HepG2 (cell line): Measurements from ENCODE around the gene GSS. TPM values are rescaled to one million over a fixed set of nuclear protein-coding genes. Genes with fewer than 3 reads are reported as not detected.

ENCODE experiments used
- ATAC-seq: fragments of 200-7000 bp; cut with Tn5 transposase; 3 replicates; pipeline ENCODE4 v1.9.1; 2020; ENCODE audit warnings: mild to moderate bottlenecking, moderate library complexity
- BruUV-seq: library from RNA; stranded (reverse); fragments of 400-500 nt; replicated peaks from 2 replicates; lab custom pipeline; 2021; lab: Mats Ljungman, UMichigan
- CTCF ChIA-PET: fragments of 300-600 bp; formaldehyde crosslinking; extraction: SDS; loops from one replicate; lab custom pipeline; 2021; ENCODE audit warnings: low total read pairs, inconsistent platforms, low intra/inter-chr PET ratio; lab: Yijun Ruan, JAX
- POLR2A ChIA-PET: fragments of 350-600 bp; sonication (Branson Sonifier 250); formaldehyde crosslinking; loops from one replicate; lab custom pipeline; 2020; ENCODE audit warnings: antibody characterized with exemption, inconsistent platforms; lab: Yijun Ruan, JAX
- DNase-seq: peaks from one replicate; pipeline ENCODE4 v3.0.0-alpha.2; 2015; ENCODE audit warnings: low spot score
- FAIRE-seq: peaks from 3 replicates; lab custom pipeline; 2011; peaks lifted over from hg19 to GRCh38; lab: Jason Lieb, UNC
- H2AFZ ChIP-seq: one replicate; pipeline ENCODE4 v1.6.1; 2011; ENCODE audit warnings: low read length, inconsistent platforms
- H3K27ac ChIP-seq: fragments of 300-600 bp; 3 replicates; pipeline ENCODE4 v1.8.0; 2011; ENCODE audit warnings: mixed run types, mild to moderate bottlenecking, mixed read lengths, low read length, inconsistent platforms; ENCODE audit not compliant: insufficient read depth; ENCODE audit errors: extremely low read length
- H3K27me3 ChIP-seq, 2 experiments: fragments of 200-600 bp in 1 of 2; 2 replicates in 1 of 2; 3 replicates in 1 of 2; pipeline versions ENCODE4 v1.6.0 to v1.8.0; 2011; ENCODE audit warnings: low read length in 2 of 2, mild to moderate bottlenecking in 2 of 2, moderate library complexity in 2 of 2, inconsistent platforms in 1 of 2; ENCODE audit not compliant: insufficient read depth in 2 of 2, control insufficient read depth in 1 of 2
- H3K36me3 ChIP-seq, 2 experiments: fragments of 200-600 bp in 1 of 2; replicated peaks in 1 of 2; 2 replicates in 1 of 2; 3 replicates in 1 of 2; pipeline versions ENCODE4 v1.5.1 to v1.8.0; 2011; ENCODE audit warnings: low read length in 2 of 2, inconsistent platforms in 1 of 2; ENCODE audit not compliant: insufficient read depth in 2 of 2, control insufficient read depth in 1 of 2
- H3K4me1 ChIP-seq: 2 replicates; pipeline ENCODE4 v1.5.1; 2012; ENCODE audit warnings: low read length, inconsistent platforms; ENCODE audit not compliant: insufficient read depth
- H3K4me2 ChIP-seq: 2 replicates; pipeline ENCODE4 v1.6.0; 2011; ENCODE audit warnings: low read depth, low read length, inconsistent platforms
- H3K4me3 ChIP-seq, 3 experiments: fragments of 200-600 bp in 1 of 3; sonication (generic), shearing (Covaris generic) in 1 of 3; replicated peaks in 1 of 3; 2 replicates each; pipeline ENCODE4 v1.5.1; 2011 to 2016; ENCODE audit warnings: low read length in 3 of 3, inconsistent platforms in 2 of 3, low read depth in 2 of 3, mild to moderate bottlenecking in 2 of 3, control low read depth in 1 of 3, mixed read lengths in 1 of 3; ENCODE audit not compliant: insufficient read depth in 1 of 3
- H3K79me2 ChIP-seq: one replicate; pipeline ENCODE4 v1.6.1; 2011; ENCODE audit warnings: low read length, inconsistent platforms; ENCODE audit not compliant: insufficient read depth
- H3K9ac ChIP-seq: 2 replicates; pipeline ENCODE4 v1.6.0; 2011; ENCODE audit warnings: mild to moderate bottlenecking, low read depth, low read length, inconsistent platforms; ENCODE audit not compliant: insufficient read depth
- H3K9me3 ChIP-seq: 2 replicates; pipeline ENCODE4 v1.5.1; 2012; ENCODE audit warnings: mild to moderate bottlenecking, low read length
- H4K20me1 ChIP-seq: 2 replicates; pipeline ENCODE4 v1.6.0; 2011; ENCODE audit warnings: inconsistent platforms, mild to moderate bottlenecking, low read length, moderate library complexity; ENCODE audit not compliant: insufficient read depth
- CTCF ChIP-seq: sonication (generic); formaldehyde crosslinking; IDR thresholded peaks from 2 replicates; pipeline ENCODE4 v1.5.0; 2020; ENCODE audit warnings: mild to moderate bottlenecking, missing genetic modification reagents, moderate library complexity
- GABPB1 ChIP-seq: IDR thresholded peaks from 2 replicates; pipeline ENCODE4 v1.6.1; 2016; ENCODE audit warnings: mild to moderate bottlenecking, missing genetic modification reagents, moderate library complexity, missing compliant biosample characterization
- HOXA7 ChIP-seq: sonication (generic); formaldehyde crosslinking; IDR thresholded peaks from 2 replicates; pipeline ENCODE4 v1.8.1; 2022; ENCODE audit warnings: mild to moderate bottlenecking, missing genetic modification reagents, moderate library complexity
- MEF2D ChIP-seq: sonication (generic); formaldehyde crosslinking; IDR thresholded peaks from 2 replicates; pipeline ENCODE4 v1.5.1; 2020; ENCODE audit warnings: mild to moderate bottlenecking, missing genetic modification reagents
- NFRKB ChIP-seq: fragments of 450-650 bp; IDR thresholded peaks from 2 replicates; pipeline ENCODE4 v1.6.1; 2017
- PBX3 ChIP-seq: sonication (generic); formaldehyde crosslinking; IDR thresholded peaks from 2 replicates; pipeline ENCODE4 v1.8.1; 2023; ENCODE audit warnings: missing genetic modification reagents, inconsistent platforms, borderline replicate concordance
- POLR2G ChIP-seq: fragments of 200-400 bp; formaldehyde crosslinking; IDR thresholded peaks from 2 replicates; pipeline ENCODE4 v1.6.1; 2018; ENCODE audit warnings: mild to moderate bottlenecking, low read depth, low read length, moderate library complexity
- SATB2 ChIP-seq: sonication (generic); formaldehyde crosslinking; IDR thresholded peaks from 2 replicates; pipeline ENCODE4 v1.5.0; 2020; ENCODE audit warnings: missing genetic modification reagents
- SRSF9 ChIP-seq: fragments of 200-400 bp; formaldehyde crosslinking; IDR thresholded peaks from 2 replicates; pipeline ENCODE4 v1.6.1; 2018; ENCODE audit warnings: borderline replicate concordance, mild to moderate bottlenecking, low read depth, low read length; ENCODE audit not compliant: insufficient read depth, poor library complexity, severe bottlenecking
- TBL1XR1 ChIP-seq: fragments of 150-350 bp; IDR thresholded peaks from 2 replicates; pipeline ENCODE4 v1.6.1; 2014; ENCODE audit warnings: borderline replicate concordance, low read length; ENCODE audit not compliant: partially characterized antibody
- TFDP1 ChIP-seq: IDR thresholded peaks from 2 replicates; pipeline ENCODE4 v1.6.1; 2016; ENCODE audit warnings: missing compliant biosample characterization, missing genetic modification reagents, borderline replicate concordance
- U2AF1 ChIP-seq: fragments of 200-400 bp; formaldehyde crosslinking; optimal IDR thresholded peaks from 2 replicates; pipeline ENCODE3; 2017; ENCODE audit warnings: mild to moderate bottlenecking, low read depth, low read length
- XBP1 ChIP-seq: sonication (generic); formaldehyde crosslinking; IDR thresholded peaks from 2 replicates; pipeline ENCODE4 v1.5.0; 2020; ENCODE audit warnings: missing genetic modification reagents
- ZBTB26 ChIP-seq: IDR thresholded peaks from 2 replicates; pipeline ENCODE4 v1.6.1; 2016; ENCODE audit warnings: missing compliant biosample characterization, missing genetic modification reagents, borderline replicate concordance
- ZEB1 ChIP-seq: IDR thresholded peaks from 2 replicates; pipeline ENCODE4 v1.6.1; 2012; ENCODE audit warnings: mild to moderate bottlenecking, low read depth, inconsistent platforms; ENCODE audit not compliant: insufficient replicate concordance
- ZNF121 ChIP-seq: sonication (generic); formaldehyde crosslinking; IDR thresholded peaks from 2 replicates; pipeline ENCODE4 v1.5.0; 2020; ENCODE audit warnings: mild to moderate bottlenecking, missing genetic modification reagents
- ZNF225 ChIP-seq: sonication (generic); formaldehyde crosslinking; IDR thresholded peaks from 2 replicates; pipeline ENCODE4 v1.4.0; 2020; ENCODE audit warnings: mild to moderate bottlenecking, missing genetic modification reagents
- ZNF230 ChIP-seq: sonication (generic); formaldehyde crosslinking; IDR thresholded peaks from 2 replicates; pipeline ENCODE4 v1.4.0; 2020; ENCODE audit warnings: mild to moderate bottlenecking, missing genetic modification reagents
- ZNF468 ChIP-seq: sonication (generic); formaldehyde crosslinking; IDR thresholded peaks from 2 replicates; pipeline ENCODE4 v1.8.0; 2022; ENCODE audit warnings: mild to moderate bottlenecking, moderate library complexity, missing genetic modification reagents
- ZSCAN30 ChIP-seq: sonication (generic); formaldehyde crosslinking; IDR thresholded peaks from 2 replicates; pipeline ENCODE4 v1.5.0; 2020; ENCODE audit warnings: mild to moderate bottlenecking, missing genetic modification reagents
- WGBS: methylation state at CpG from one replicate; pipeline ENCODE4 v1.1.6; 2017; ENCODE audit warnings: low lambda C conversion rate; 5-methylcytosine and 5-hydroxymethylcytosine counted together
- in situ Hi-C: cut with HindIII; loops from 2 replicates; pipeline ENCODE4 v1.10.0; 2017; ENCODE audit warnings: low pct_unique_long_range_greater_than_20kb; ENCODE audit not compliant: extremely low pct_ligation_motif_present
- intact Hi-C: fragments of 100-400 bp; cut with micrococcal nuclease; formaldehyde crosslinking; loops from one replicate; pipeline ENCODE4 v1.10.0; 2022; ENCODE audit not compliant: unreplicated experiment
- polyA plus RNA-seq, 8 experiments: library from polyadenylated mRNA; depleted of rRNA in 3 of 8; stranded (reverse) in 7 of 8; unstranded in 1 of 8; fragments of >200 nt; fragmentation: Illumina TruSeq in 4 of 8; extraction: Trizol in 4 of 8; gene quantifications; 2 replicates each; pipeline versions ENCODE4 v1.2.1 to v1.2.3, GENCODE V29; 2011 to 2016; ENCODE audit warnings: low read depth in 4 of 8, missing spikeins in 1 of 8, mixed read lengths in 1 of 8; ENCODE audit not compliant: insufficient read depth in 1 of 8
- total RNA-seq, 5 experiments: library from RNA; depleted of rRNA; stranded (reverse); fragments of >200 nt; fragmentation: Illumina TruSeq; extraction: Trizol; gene quantifications; 2 replicates each; pipeline ENCODE4 v1.2.3, GENCODE V29; 2016; ENCODE audit warnings: low read depth in 1 of 5

The GSS gene
- total and polyA plus RNA-seq, 2 of the 13 experiments (the other 11 are each of a cell fraction or from before 2014, with no cell fraction given): 80.1 to 102 TPM

- no peak overlapping the region for H3K9ac ChIP-seq
- H3K4me2 ChIP-seq: no peak overlapping the region
- no peaks in the 10 kb centered on the region for H3K79me2 ChIP-seq
- no peak overlapping the region for H3K27ac ChIP-seq
- DNase-seq: no peak
- BruUV-seq: no TSS peak
- ChIA-PET POLR2A (interaction anchor here (0.7 to 2.1 kb wide), 4 partner anchors 30 to 124 kb away, joined by 3 to 9 read pairs (median 3); partner anchors contain the start of genes GSS and MYH7B), CTCF (no interaction called here)
- in situ Hi-C loops (no loop called here), intact Hi-C loops (no loop called here)
- no peaks in the 10 kb centered on the region; the same call in 1 of the 2 replicates for H4K20me1 ChIP-seq
- FAIRE-seq: no peak
- peak; percentile 1; the same call in 2 of the 3 replicates for ATAC-seq
- 96% methylated on average over 26 of the region's 28 CpGs for WGBS
- H3K4me1 ChIP-seq: peaks cover 28% of the 10 kb centered on the region
- H2AFZ ChIP-seq: no peak overlapping the region
- no peaks in the 10 kb centered on the region for H3K9me3 ChIP-seq
- H3K36me3 ChIP-seq: peaks cover 40 to 54% of the 10 kb centered on the region in 2 experiments
- H3K27me3 ChIP-seq: no peaks in the 10 kb centered on the region
- no peak overlapping the region for H3K4me3 ChIP-seq
- no peak for TF ChIP-seq TFDP1 (CRISPR knock-in tag)
- TF ChIP-seq U2AF1: no peak
- TF ChIP-seq CTCF (CRISPR knock-in tag): peak; percentile 39
- no peak for TF ChIP-seq PBX3
- no peak for TF ChIP-seq POLR2G
- TF ChIP-seq ZNF225 (CRISPR knock-in tag): no peak
- TF ChIP-seq XBP1: no peak
- TF ChIP-seq ZNF230: no peak
- no peak for TF ChIP-seq SATB2 (CRISPR knock-in tag)
- TF ChIP-seq HOXA7 (CRISPR knock-in tag): no peak
- peak; percentile 8; the same call in 1 of the 2 replicates for TF ChIP-seq GABPB1
- no peak for TF ChIP-seq TBL1XR1
- no peak for TF ChIP-seq ZBTB26 (CRISPR knock-in tag)
- no peak for TF ChIP-seq MEF2D (CRISPR knock-in tag)
- no peak for TF ChIP-seq ZEB1
- no peak for TF ChIP-seq SRSF9
- no peak for TF ChIP-seq ZNF468 (CRISPR knock-in tag)
- no peak for TF ChIP-seq ZNF121 (CRISPR knock-in tag)
- no peak for TF ChIP-seq ZSCAN30 (CRISPR knock-in tag)
- no peak for TF ChIP-seq NFRKB
Measured at GRCh38 chr20:34998331-34998950, 42.8 kb upstream of the GSS start.
